Astrocyte (in vitro differentiated cells and primary cell): ENCODE data around the gene DDB1.
"Not testable (repeated sequence)": the region's sequence is repeated elsewhere in the genome, so short reads cannot be mapped to it uniquely, and the experiment has no call there.

ENCODE experiments used
- CTCF ChIP-seq: IDR thresholded peaks from 2 replicates; pipeline ENCODE4 v1.5.1; 2011; ENCODE audit warnings: low read depth, mild to moderate bottlenecking, inconsistent platforms, low read length, moderate library complexity; ENCODE audit not compliant: insufficient read depth
- EZH2 ChIP-seq: IDR thresholded peaks from 2 replicates; pipeline ENCODE4 v1.6.1; 2012; ENCODE audit warnings: mild to moderate bottlenecking, low read length, inconsistent platforms; ENCODE audit not compliant: insufficient read depth

GRCh38 chr11:61250796-61251765, 81.8 kb downstream of the DDB1 start:
- not testable (repeated sequence) for TF ChIP-seq CTCF, EZH2
